Measurements from ENCODE around the gene SLC22A23. TPM values are rescaled to one million over a fixed set of nuclear protein-coding genes. Genes with fewer than 3 reads are reported as not detected.

The SLC22A23 gene
- total RNA-seq, 2 donors from 2014 or later = 11.1 to 13.3 TPM

DNA sequence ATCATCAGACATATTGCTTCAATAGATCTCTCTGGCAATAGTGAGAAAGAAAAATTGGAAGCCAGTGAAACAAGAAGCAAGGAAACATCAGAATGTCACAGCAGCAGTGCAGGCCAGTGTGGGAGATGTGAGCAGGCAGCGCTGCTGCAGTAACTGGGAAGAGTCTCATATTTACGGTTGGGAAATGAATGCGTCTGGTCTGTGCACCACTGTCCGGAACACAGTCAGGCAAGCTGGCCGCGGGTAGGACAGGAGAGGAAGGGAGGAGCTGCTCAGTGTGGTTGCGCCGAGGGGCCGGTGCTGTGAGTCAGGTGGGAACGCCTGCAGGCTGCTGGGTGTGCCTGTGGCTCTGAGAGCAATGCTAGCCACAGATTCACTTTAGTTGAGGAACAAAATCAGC, 204.5 kb downstream of the SLC22A23 start:
- H3K4me3 Mint-ChIP-seq = no peak overlapping the region
- Histone ChIP-seq H3K9me3 (ENCODE audit: control insufficient read depth, low read length) (no peaks in the 10 kb centered on the region), H3K36me3 (ENCODE audit: control insufficient read depth, insufficient read depth, low read length) (no peaks in the 10 kb centered on the region), H3K27ac (ENCODE audit: low read depth, low read length) (no peak overlapping the region), H3K4me1 (ENCODE audit: control insufficient read depth, insufficient read depth, low read length) (peaks cover 20% of the 10 kb centered on the region), H3K27me3 (ENCODE audit: control insufficient read depth, insufficient read depth, low read length, poor library complexity, severe bottlenecking) (peaks cover 54% of the 10 kb centered on the region), H3K4me3 (ENCODE audit: low read length) (no peak overlapping the region), H3K9ac (ENCODE audit: extremely low read depth, low read length, poor library complexity, severe bottlenecking) (no peak overlapping the region)
- H3K36me3 Mint-ChIP-seq (ENCODE audit: low read depth) = peaks cover 4% of the 10 kb centered on the region
- H3K27ac Mint-ChIP-seq = no peak overlapping the region
- H3K27me3 Mint-ChIP-seq (ENCODE audit: insufficient read depth) = peaks cover 89% of the 10 kb centered on the region
- no peak for DNase-seq
- no peak for TF ChIP-seq CTCF (conservative IDR thresholded peaks at IDR 0.05)
- peaks cover 9% of the 10 kb centered on the region for H3K9me3 Mint-ChIP-seq
- 88 to 93% methylated on average over 9 to 10 of the region's 10 CpGs for WGBS, 2 experiments (ENCODE audit: insufficient coverage in 1 of 2, insufficient read length in 1 of 2)
- peaks cover 30% of the 10 kb centered on the region for H3K4me1 Mint-ChIP-seq

DNA sequence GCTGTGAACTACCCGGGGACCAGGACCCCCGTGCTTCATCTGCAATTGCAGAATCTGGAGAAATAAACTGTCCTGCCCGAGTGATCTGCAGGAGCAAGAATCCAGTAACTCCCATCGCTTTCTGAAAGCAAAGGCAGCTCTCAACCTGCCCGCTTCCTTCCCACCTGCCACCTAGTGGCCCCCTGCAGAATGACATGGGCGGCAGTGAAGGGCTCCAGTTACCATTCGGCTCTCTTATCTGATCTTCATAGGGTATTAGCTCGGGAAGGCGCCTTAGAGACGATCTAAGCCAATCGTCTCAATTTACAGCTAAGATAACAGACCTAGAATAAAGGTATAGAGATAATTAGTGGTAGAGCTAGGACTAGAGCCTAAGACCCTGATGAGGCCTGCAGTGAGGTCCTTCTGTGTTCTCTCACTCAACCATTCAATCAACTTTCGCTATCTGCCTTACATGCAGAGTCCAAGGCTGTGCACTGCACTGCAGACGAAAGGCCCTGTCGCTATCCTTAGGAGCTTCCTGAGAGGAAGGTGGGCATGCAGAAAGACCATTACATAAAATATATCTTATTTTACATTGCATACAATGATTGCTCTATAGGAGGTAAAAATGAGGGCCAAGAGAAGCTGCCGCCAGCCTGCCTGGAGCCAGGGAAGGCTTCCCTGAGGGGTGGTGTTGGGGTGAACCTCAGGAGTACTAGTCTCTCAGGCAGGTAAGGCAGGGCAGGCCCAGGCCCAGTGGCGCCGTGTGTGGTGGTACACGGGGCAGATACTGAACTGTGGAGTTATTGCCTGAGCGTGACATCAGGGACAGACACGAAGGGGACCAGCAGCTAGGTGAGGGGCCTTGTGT, 205.2 kb downstream of the SLC22A23 start:
- H3K27ac ChIP-seq (ENCODE audit: low read depth, low read length) = no peak overlapping the region

DNA sequence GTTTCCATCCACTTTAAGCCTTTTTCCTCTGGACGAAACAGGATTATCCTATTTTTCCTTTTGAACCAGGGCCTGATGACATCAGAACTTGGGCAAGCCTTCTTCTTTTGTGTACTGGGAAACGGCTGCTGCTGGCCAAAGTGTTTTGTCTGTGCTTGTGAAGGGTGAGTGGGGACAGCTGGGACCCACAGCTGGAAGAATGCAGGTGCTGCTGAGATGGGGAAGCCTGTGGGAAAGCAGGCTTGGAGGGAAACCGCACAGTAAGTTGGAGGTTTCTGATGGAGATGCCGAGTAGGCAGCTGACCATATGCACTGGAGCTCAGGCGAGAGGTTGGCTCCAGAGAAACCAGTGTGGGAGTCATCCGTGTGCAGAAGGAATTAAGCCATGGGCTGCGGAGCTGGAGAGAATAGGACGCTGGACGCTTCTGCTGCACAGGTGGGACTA, 206.6 kb downstream of the SLC22A23 start:
- Mint-ChIP-seq H3K27me3 (ENCODE audit: insufficient read depth) (peaks cover 72% of the 10 kb centered on the region), H3K4me3 (no peak overlapping the region), H3K4me1 (peaks cover 32% of the 10 kb centered on the region), H3K27ac (no peak overlapping the region), H3K36me3 (ENCODE audit: low read depth) (peaks cover 4% of the 10 kb centered on the region), H3K9me3 (peaks cover 9% of the 10 kb centered on the region)
- no peak for TF ChIP-seq CTCF (conservative IDR thresholded peaks at IDR 0.05)
- no peak for DNase-seq
- H3K27me3 ChIP-seq (ENCODE audit: control insufficient read depth, insufficient read depth, low read length, poor library complexity, severe bottlenecking) = peaks cover 40% of the 10 kb centered on the region
- WGBS, 2 experiments (ENCODE audit: insufficient coverage in 1 of 2, insufficient read length in 1 of 2) = 92 to 95% methylated on average over 8 to 9 of the region's 9 CpGs
- H3K4me3 ChIP-seq (ENCODE audit: low read length) = no peak overlapping the region
- H3K36me3 ChIP-seq (ENCODE audit: control insufficient read depth, insufficient read depth, low read length) = no peaks in the 10 kb centered on the region
- H3K27ac ChIP-seq (ENCODE audit: low read depth, low read length) = no peak overlapping the region
- no peaks in the 10 kb centered on the region for H3K9me3 ChIP-seq (ENCODE audit: control insufficient read depth, low read length)
- H3K9ac ChIP-seq (ENCODE audit: extremely low read depth, low read length, poor library complexity, severe bottlenecking) = no peak overlapping the region
- H3K4me1 ChIP-seq (ENCODE audit: control insufficient read depth, insufficient read depth, low read length) = peaks cover 20% of the 10 kb centered on the region

More for the DNA sequence above, 205.2 kb downstream of the SLC22A23 start:
- H3K4me1 ChIP-seq (ENCODE audit: control insufficient read depth, insufficient read depth, low read length) = peaks cover 20% of the 10 kb centered on the region
- peaks cover 54% of the 10 kb centered on the region for H3K27me3 ChIP-seq (ENCODE audit: control insufficient read depth, insufficient read depth, low read length, poor library complexity, severe bottlenecking)
- H3K9me3 ChIP-seq (ENCODE audit: control insufficient read depth, low read length) = no peaks in the 10 kb centered on the region
- H3K4me3 Mint-ChIP-seq = no peak overlapping the region
- no peak overlapping the region for H3K9ac ChIP-seq (ENCODE audit: extremely low read depth, low read length, poor library complexity, severe bottlenecking)
- H3K36me3 ChIP-seq (ENCODE audit: control insufficient read depth, insufficient read depth, low read length) = no peaks in the 10 kb centered on the region
- H3K27me3 Mint-ChIP-seq (ENCODE audit: insufficient read depth) = peaks cover 86% of the 10 kb centered on the region
- 3 to 34% methylated on average over 10 to 20 of the region's 20 CpGs for WGBS, 2 experiments (ENCODE audit: insufficient coverage in 1 of 2, insufficient read length in 1 of 2)
- H3K4me1 Mint-ChIP-seq = peaks cover 32% of the 10 kb centered on the region
- H3K9me3 Mint-ChIP-seq = peaks cover 9% of the 10 kb centered on the region
- peak; percentile 97 for DNase-seq
- H3K36me3 Mint-ChIP-seq (ENCODE audit: low read depth) = peaks cover 4% of the 10 kb centered on the region
- H3K4me3 ChIP-seq (ENCODE audit: low read length) = no peak overlapping the region
- no peak overlapping the region for H3K27ac Mint-ChIP-seq
- TF ChIP-seq CTCF (conservative IDR thresholded peaks at IDR 0.05) = peak; percentile 98
